Common myeloid progenitor, CD34-positive (primary cell): ENCODE results near the gene CD300LD.
"Not testable (repeated sequence)": the region's sequence is repeated elsewhere in the genome, so short reads cannot be mapped to it uniquely, and the experiment has no call there.

Experiments
- CTCF ChIA-PET: fragments of 350-600 bp; sonication (Branson Sonifier 250); formaldehyde crosslinking; loops from one replicate; lab custom pipeline; 2021; ENCODE audit warnings: antibody characterized with exemption; lab: Charles Lee
- POLR2A ChIA-PET: fragments of 350-600 bp; sonication (Branson Sonifier 250); formaldehyde crosslinking; loops from one replicate; lab custom pipeline; 2021; ENCODE audit warnings: antibody characterized with exemption; lab: Charles Lee
- DNase-seq, 3 donors: peaks; one replicate each; pipeline versions ENCODE4 v3.0.0 to v3.0.0-alpha.2; 2013
- H3K27ac ChIP-seq, 2 experiments: 1 replicate in 1 of 2; 2 replicates in 1 of 2; pipeline ENCODE4 v1.7.0; 2013; ENCODE audit warnings: inconsistent platforms in 2 of 2, low read length in 2 of 2, mild to moderate bottlenecking in 2 of 2, low read depth in 1 of 2, moderate library complexity in 1 of 2; ENCODE audit not compliant: severe bottlenecking in 2 of 2, insufficient read depth in 1 of 2, poor library complexity in 1 of 2
- H3K27me3 ChIP-seq, 5 experiments: replicated peaks in 2 of 5; 1 replicate in 3 of 5; 2 replicates in 2 of 5; pipeline versions ENCODE4 v1.6.1 to v1.7.0; 2013; ENCODE audit warnings: low read length in 4 of 5, mild to moderate bottlenecking in 2 of 5, moderate library complexity in 2 of 5, inconsistent platforms in 1 of 5; ENCODE audit not compliant: insufficient read depth in 5 of 5, control insufficient read depth in 4 of 5
- H3K36me3 ChIP-seq, 4 experiments: 1 replicate in 2 of 4; 2 replicates in 2 of 4; pipeline versions ENCODE4 v1.6.1 to v1.7.0; 2013; ENCODE audit warnings: low read length in 3 of 4, control low read depth in 1 of 4, mild to moderate bottlenecking in 1 of 4; ENCODE audit not compliant: control insufficient read depth in 4 of 4, insufficient read depth in 4 of 4
- H3K4me1 ChIP-seq, 4 experiments: 1 replicate in 3 of 4; 2 replicates in 1 of 4; pipeline versions ENCODE4 v1.6.1 to v1.7.1; 2013; ENCODE audit warnings: low read length in 3 of 4, mild to moderate bottlenecking in 3 of 4, control low read depth in 1 of 4, inconsistent platforms in 1 of 4, moderate library complexity in 1 of 4; ENCODE audit not compliant: control insufficient read depth in 4 of 4, insufficient read depth in 4 of 4; ENCODE audit errors: control extremely low read depth in 1 of 4
- H3K4me3 ChIP-seq, 7 experiments: 1 replicate in 4 of 7; 2 replicates in 3 of 7; pipeline versions ENCODE4 v1.5.1 to v1.7.0; 2013; ENCODE audit warnings: mild to moderate bottlenecking in 7 of 7, low read length in 6 of 7, moderate library complexity in 6 of 7, inconsistent platforms in 2 of 7, low read depth in 2 of 7, control low read depth in 1 of 7; ENCODE audit not compliant: insufficient read depth in 4 of 7, control insufficient read depth in 1 of 7; ENCODE audit errors: extremely low read depth in 1 of 7
- H3K9me3 ChIP-seq, 5 experiments: 1 replicate in 4 of 5; 2 replicates in 1 of 5; pipeline versions ENCODE4 v1.6.1 to v1.7.1; 2013; ENCODE audit warnings: low read length in 4 of 5, mild to moderate bottlenecking in 2 of 5, inconsistent platforms in 1 of 5, low read depth in 1 of 5, moderate library complexity in 1 of 5; ENCODE audit not compliant: control insufficient read depth in 4 of 5, insufficient read depth in 2 of 5; ENCODE audit errors: control extremely low read depth in 1 of 5
- WGBS: methylation state at CpG from one replicate; pipeline ENCODE4 v1.1.5; 2013; ENCODE audit not compliant: insufficient coverage; 5-methylcytosine and 5-hydroxymethylcytosine counted together

CD300LD gene

GRCh38 chr17:74635418-74635817, 43.3 kb upstream of the CD300LD start:
- Histone ChIP-seq H3K27ac (no peak overlapping the region), H3K36me3 (no peaks in the 10 kb centered on the region), H3K27me3 (peaks cover 0 to 32% (median 9%) of the 10 kb centered on the region in 5 experiments), H3K4me1 (peaks cover 16 to 59% (median 35%) of the 10 kb centered on the region in 4 experiments), H3K4me3 (no peak overlapping the region), H3K9me3 (no peaks in the 10 kb centered on the region)
- ChIA-PET POLR2A (no interaction called here), CTCF (no interaction called here)
- WGBS: 96% methylated on average over 13 of the region's 13 CpGs
- no peak for DNase-seq

DNA sequence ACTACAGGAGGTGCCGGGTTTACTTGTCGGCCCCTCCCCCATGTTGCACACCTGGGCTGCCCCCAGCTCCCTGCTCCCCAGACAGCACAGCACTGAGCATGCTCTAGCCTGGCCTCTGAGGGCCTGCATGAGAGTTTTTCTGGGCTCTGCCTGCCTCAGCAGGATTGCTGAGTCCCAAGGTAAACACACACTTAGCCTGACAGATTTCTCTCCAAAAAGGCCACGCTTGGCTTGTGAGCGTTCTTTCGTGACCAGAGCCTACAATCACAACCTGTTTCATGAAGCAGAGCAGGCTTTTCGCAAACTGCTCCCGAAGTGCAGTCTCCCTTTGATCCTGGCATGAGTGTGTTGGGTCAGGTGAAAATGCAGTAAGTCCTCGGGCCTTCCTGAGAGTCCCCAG, 41.2 kb upstream of the CD300LD start:
- ChIA-PET POLR2A (interaction anchor here (0.6 kb wide), 1 partner anchor 19 kb away, joined by 3 read pairs; no protein-coding TSS in a partner anchor), CTCF (interaction anchor here (1.0 to 1.6 kb wide), 4 partner anchors 11 to 67 kb away, joined by 3 to 5 read pairs (median 4); no protein-coding TSS in a partner anchor)
- DNase-seq: no peak
- H3K4me1 ChIP-seq: peaks cover 9 to 39% (median 19%) of the 10 kb centered on the region in 4 experiments
- no peak overlapping the region for H3K27ac ChIP-seq
- peaks cover 0 to 45% (median 9%) of the 10 kb centered on the region in 5 experiments for H3K27me3 ChIP-seq
- no peak overlapping the region for H3K4me3 ChIP-seq
- H3K36me3 ChIP-seq: no peaks in the 10 kb centered on the region
- WGBS: 95% methylated on average over 8 of the region's 8 CpGs
- no peaks in the 10 kb centered on the region for H3K9me3 ChIP-seq

GRCh38 chr17:74632617-74633016, 40.5 kb upstream of the CD300LD start:
- no peaks in the 10 kb centered on the region for H3K9me3 ChIP-seq
- no peak overlapping the region for H3K4me3 ChIP-seq
- peaks cover 8 to 32% (median 16%) of the 10 kb centered on the region in 4 experiments for H3K4me1 ChIP-seq
- no peaks in the 10 kb centered on the region for H3K36me3 ChIP-seq
- CTCF ChIA-PET: interaction anchor here (0.9 to 1.8 kb wide), 10 partner anchors 8 to 104 kb away, joined by 3 to 5 read pairs (median 4); partner anchors contain the start of genes CD300E and RAB37
- WGBS: 95% methylated on average over 5 of the region's 9 CpGs
- POLR2A ChIA-PET: interaction anchor here (0.6 to 0.9 kb wide), 2 partner anchors 15 to 18 kb away, joined by 3 read pairs; no protein-coding TSS in a partner anchor
- no peak for DNase-seq
- H3K27ac ChIP-seq: no peak overlapping the region
- peaks cover 0 to 44% (median 9%) of the 10 kb centered on the region in 5 experiments for H3K27me3 ChIP-seq

DNA sequence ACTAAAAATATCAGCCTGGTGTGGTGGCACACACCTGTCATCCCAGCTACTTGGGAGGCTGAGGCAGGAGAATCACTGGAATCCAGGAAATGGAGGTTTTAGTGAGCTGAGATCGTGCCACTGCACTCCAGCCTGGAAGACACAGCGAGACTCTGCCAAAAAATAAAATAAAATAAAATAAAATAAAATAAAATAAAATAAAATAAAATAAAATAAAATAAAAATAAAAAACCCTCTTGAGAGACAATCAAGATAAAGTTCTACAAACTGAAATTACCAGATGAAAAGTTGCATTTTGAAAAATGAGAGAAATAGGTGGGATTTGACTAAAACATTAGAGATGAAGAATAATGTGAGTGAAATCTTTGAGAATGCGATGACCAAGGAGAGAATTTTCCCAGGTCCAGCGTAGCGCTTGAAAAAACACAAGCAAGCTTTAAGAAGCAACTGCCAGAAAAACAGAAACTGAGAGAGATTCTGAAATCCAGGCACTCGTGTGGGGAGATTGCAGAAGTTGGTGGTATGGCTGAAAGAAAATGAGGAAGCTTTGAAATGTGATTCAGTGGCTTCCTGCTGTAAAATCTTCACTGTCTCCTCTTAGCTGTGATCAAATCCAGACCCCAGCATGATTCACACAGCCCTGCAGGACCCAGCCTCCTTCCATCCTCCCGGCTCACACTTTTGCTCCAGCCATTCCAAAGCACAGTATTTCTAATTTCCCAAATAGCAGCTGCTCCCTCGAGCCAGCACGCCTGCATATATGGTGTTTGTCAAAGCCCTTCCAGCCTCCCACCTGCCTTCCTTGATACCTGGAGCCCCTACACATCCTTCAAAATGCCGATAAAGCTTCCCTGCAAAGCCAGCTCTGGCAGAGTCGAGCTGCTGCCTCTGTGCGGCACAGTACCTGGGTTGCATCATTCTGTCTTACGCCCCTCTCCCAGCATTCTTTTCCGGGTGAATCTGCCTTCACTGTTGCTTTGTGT, 39.7 kb upstream of the CD300LD start:
- WGBS: 22% methylated on average over 11 of the region's 14 CpGs
- no peaks in the 10 kb centered on the region for H3K36me3 ChIP-seq
- ChIA-PET CTCF (interaction anchor here (0.9 to 1.8 kb wide), 10 partner anchors 9 to 107 kb away, joined by 3 to 5 read pairs (median 4); partner anchors contain the start of genes CD300E and RAB37), POLR2A (interaction anchor here (0.6 to 0.9 kb wide), 2 partner anchors 11 to 14 kb away, joined by 3 to 4 read pairs; no protein-coding TSS in a partner anchor)
- H3K27me3 ChIP-seq: peaks cover 0 to 50% (median 11%) of the 10 kb centered on the region in 5 experiments
- peak; percentile 80 to 95 (median 93) for DNase-seq
- H3K4me1 ChIP-seq: peaks cover 4 to 23% (median 12%) of the 10 kb centered on the region in 4 experiments
- no peak overlapping the region for H3K27ac ChIP-seq
- peak overlapping the region in 2 of 7 experiments; percentile 34 to 42 for H3K4me3 ChIP-seq
- H3K9me3 ChIP-seq: no peaks in the 10 kb centered on the region

- 94% methylated on average over 10 of the region's 14 CpGs for WGBS
- H3K9me3 ChIP-seq, H3K36me3 ChIP-seq, H3K4me3 ChIP-seq, H3K27ac ChIP-seq, POLR2A ChIA-PET, DNase-seq: not testable (repeated sequence)
- Histone ChIP-seq H3K4me1 (peaks cover 4 to 18% (median 12%) of the 10 kb centered on the region in 4 experiments), H3K27me3 (peaks cover 0 to 53% (median 9%) of the 10 kb centered on the region in 5 experiments)
- CTCF ChIA-PET: interaction anchor here (0.7 kb wide), 1 partner anchor 248 kb away, joined by 3 read pairs; no protein-coding TSS in a partner anchor
These were observed 38.2 kb upstream of the CD300LD start for GRCh38 chr17:74630251-74630650.

DNA sequence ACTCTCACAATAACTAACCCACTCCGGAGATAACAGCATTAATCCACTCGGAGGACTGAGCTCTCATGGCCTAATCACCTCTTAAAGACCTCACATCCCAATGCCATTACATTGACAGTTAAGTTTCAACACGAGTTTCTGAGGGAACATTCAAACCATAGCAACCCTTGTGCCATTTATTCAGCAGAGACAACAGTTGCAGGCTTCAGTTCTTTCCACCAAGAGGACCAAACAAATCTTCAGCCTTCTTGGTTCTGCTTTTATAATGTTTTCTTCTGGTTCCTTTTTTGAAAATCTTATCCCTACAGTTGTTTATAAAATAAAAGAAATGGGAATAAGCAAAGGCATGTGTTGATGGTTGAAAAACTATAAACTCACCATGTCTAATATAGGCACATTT, 33.6 kb upstream of the CD300LD start:
- Histone ChIP-seq H3K27me3 (peaks cover 0 to 59% (median 5%) of the 10 kb centered on the region in 5 experiments), H3K36me3 (no peaks in the 10 kb centered on the region), H3K9me3 (peaks cover 0 to 5% (median 2%) of the 10 kb centered on the region in 5 experiments), H3K27ac (no peak overlapping the region), H3K4me3 (no peak overlapping the region), H3K4me1 (no peaks in the 10 kb centered on the region)
- DNase-seq: no peak
- WGBS: 79% methylated on average over 3 of the region's 3 CpGs
- CTCF ChIA-PET: interaction anchor here (1.5 kb wide), 1 partner anchor 26 kb away, joined by 4 read pairs; no protein-coding TSS in a partner anchor
- POLR2A ChIA-PET: no interaction called here
